NCI-H2196 (cell line): ENCODE results near the gene ZEB2.

Experiments
- DNase-seq: peaks from one replicate; lab custom pipeline; 2025; ENCODE audit not compliant: unreplicated experiment; lab: John Stamatoyannopoulos, UW

ZEB2 gene

GRCh38 chr2:144472046-144472412 lies 47.9 kb downstream of the ZEB2 start:
- no peak for DNase-seq

GRCh38 chr2:144471305-144472045 lies 48.4 kb downstream of the ZEB2 start:
- DNase-seq: no peak

GRCh38 chr2:144470816-144471215 lies 49.1 kb downstream of the ZEB2 start:
- no peak for DNase-seq

GRCh38 chr2:144470334-144470733 lies 49.6 kb downstream of the ZEB2 start:
- no peak for DNase-seq

GRCh38 chr2:144469798-144470197 lies 50.1 kb downstream of the ZEB2 start:
- DNase-seq: no peak

GRCh38 chr2:144468823-144469595 lies 50.9 kb downstream of the ZEB2 start:
- no peak for DNase-seq

- no peak for DNase-seq
Measured at GRCh38 chr2:144467502-144468137, 52.3 kb downstream of the ZEB2 start.

- no peak for DNase-seq
Measured at GRCh38 chr2:144466637-144467036, 53.3 kb downstream of the ZEB2 start.

GRCh38 chr2:144465749-144466148 lies 54.2 kb downstream of the ZEB2 start:
- DNase-seq: no peak

- DNase-seq: no peak
Measured at GRCh38 chr2:144464730-144465129, 55.2 kb downstream of the ZEB2 start.

- DNase-seq: no peak
Measured at GRCh38 chr2:144463266-144463665, 56.7 kb downstream of the ZEB2 start.

- DNase-seq: no peak
Measured at GRCh38 chr2:144462266-144462665, 57.7 kb downstream of the ZEB2 start.

- DNase-seq: no peak
Measured at GRCh38 chr2:144461308-144461766, 58.6 kb downstream of the ZEB2 start.

- DNase-seq: no peak
Measured at GRCh38 chr2:144460727-144461307, 59.1 kb downstream of the ZEB2 start.

GRCh38 chr2:144459937-144460336 lies 60.0 kb downstream of the ZEB2 start:
- DNase-seq: no peak

GRCh38 chr2:144459286-144459685 lies 60.6 kb downstream of the ZEB2 start:
- no peak for DNase-seq

GRCh38 chr2:144458541-144458940 lies 61.4 kb downstream of the ZEB2 start:
- no peak for DNase-seq

- DNase-seq: no peak
Measured at GRCh38 chr2:144456680-144457079, 63.2 kb downstream of the ZEB2 start.

- DNase-seq: no peak
Measured at GRCh38 chr2:144455987-144456386, 63.9 kb downstream of the ZEB2 start.

GRCh38 chr2:144454466-144455287 lies 65.2 kb downstream of the ZEB2 start:
- no peak for DNase-seq
